Femur (tissue), 1 donor: ENCODE results near the gene CRELD1.
"Not testable (repeated sequence)": the region's sequence is repeated elsewhere in the genome, so short reads cannot be mapped to it uniquely, and the experiment has no call there.

Experiments used
- DNase-seq: peaks from one replicate; pipeline ENCODE4 v3.0.0-alpha.2; 2017

CRELD1 gene, protein sequence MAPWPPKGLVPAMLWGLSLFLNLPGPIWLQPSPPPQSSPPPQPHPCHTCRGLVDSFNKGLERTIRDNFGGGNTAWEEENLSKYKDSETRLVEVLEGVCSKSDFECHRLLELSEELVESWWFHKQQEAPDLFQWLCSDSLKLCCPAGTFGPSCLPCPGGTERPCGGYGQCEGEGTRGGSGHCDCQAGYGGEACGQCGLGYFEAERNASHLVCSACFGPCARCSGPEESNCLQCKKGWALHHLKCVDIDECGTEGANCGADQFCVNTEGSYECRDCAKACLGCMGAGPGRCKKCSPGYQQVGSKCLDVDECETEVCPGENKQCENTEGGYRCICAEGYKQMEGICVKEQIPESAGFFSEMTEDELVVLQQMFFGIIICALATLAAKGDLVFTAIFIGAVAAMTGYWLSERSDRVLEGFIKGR

DNA sequence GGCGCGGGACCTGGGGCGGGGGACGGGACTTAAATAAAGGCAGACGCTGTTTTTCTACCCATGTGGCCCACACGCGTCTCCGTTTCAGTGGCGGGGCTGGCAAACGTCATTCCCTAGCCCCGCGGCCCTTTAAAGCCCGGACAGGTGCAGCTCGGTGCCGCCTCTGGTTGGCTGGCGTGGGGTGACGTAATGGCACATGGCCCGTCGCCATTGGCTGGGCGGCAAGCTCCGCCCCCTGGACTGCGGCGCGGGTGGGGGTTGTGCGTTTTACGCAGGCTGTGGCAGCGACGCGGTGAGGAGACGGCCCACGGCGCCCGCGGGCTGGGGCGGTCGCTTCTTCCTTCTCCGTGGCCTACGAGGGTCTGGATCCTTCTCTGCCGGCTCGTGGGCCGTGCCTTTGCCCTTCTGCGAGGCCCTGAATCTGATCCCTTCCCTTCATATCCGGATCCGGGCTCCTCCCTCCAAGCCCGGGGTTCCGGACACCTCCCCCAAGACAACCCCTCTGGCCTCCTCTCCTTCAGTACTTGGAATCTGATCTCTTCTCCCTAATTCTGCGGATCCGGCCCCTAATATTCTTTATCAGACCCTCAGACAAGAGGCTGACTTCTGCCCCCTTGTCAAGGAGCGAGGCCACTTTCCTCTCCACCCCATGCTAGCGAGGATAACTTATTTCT, at the start of gene CRELD1:
Gene CRELD1, plus strand, starts transcription at position 274 of the 674 bp plus-strand sequence. CDS start 605 bp downstream, outside the sequence.
- DNase-seq, result peak; percentile 96

DNA sequence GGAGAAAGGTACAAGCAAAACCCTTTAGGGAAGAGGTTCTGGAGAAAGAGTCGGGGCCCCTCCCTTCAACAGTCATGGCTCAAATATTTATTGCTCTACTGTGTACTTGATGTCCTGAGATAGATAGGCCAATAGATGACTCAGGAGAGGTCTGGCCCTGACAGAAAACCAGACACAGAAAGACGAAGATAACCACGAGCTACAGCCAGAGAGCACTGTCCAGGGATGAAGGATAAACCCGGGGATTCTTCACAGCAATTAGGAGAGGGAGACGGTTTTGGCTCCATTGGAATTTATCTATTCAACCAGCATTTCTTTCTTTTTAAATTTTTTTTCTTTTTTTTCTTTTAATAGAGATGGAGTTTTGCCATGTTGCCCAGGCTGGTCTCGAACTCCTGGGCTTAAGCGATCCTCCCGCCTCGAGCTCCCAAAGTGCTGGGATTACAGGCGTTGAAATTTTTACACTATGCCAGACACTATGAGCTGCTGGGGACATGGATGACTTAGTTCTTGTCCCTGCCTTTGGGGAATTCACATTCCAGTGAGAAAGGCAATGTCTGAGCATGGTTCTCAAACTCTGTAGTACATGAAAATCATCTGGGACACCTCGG, 49.0 kb upstream of the CRELD1 start:
- DNase-seq, result no peak

GRCh38 chr3:9886328-9886727, 47.3 kb upstream of the CRELD1 start:
- no peak for DNase-seq

DNA sequence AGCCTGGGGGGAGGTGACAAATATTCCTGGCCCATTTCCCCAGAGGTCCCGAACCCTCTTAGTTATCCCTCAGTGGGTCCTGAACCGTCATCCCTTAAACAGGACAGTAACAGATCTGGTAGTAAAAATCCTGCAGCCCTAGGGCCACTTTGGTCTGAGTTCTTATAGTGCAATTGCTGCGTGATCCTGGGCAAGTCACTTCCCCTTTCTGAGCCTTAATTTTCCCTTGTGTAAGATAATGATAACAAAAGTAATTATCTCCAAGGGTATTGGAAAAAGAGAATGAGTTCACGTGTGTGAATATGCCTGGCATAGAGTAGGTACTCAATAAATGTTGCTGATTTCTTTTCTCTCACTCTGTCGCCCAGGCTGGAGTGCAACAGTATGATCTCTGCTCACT, 46.2 kb upstream of the CRELD1 start:
- no peak for DNase-seq

DNA sequence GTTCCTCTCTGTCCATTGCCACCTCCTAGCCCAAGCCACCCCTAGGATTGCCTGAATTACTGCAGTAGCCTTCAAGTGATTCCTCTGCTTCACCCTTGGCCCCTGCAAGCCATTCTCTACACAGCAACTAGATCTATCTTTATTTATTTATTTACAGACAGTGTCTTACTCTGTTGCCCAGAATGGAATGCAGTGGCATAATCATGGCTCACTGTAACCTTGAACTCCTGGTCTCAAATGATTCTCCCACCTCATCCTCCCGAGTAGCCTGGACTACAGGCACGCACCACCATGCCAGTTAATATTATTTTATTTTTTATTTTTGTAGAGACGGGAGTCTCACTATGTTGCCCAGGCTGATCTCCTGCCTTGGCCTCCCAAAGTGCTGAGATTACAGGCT, 45.1 kb upstream of the CRELD1 start:
- DNase-seq, result no peak

- DNase-seq, result no peak
Measured at GRCh38 chr3:9889405-9889804, 44.2 kb upstream of the CRELD1 start.

DNA sequence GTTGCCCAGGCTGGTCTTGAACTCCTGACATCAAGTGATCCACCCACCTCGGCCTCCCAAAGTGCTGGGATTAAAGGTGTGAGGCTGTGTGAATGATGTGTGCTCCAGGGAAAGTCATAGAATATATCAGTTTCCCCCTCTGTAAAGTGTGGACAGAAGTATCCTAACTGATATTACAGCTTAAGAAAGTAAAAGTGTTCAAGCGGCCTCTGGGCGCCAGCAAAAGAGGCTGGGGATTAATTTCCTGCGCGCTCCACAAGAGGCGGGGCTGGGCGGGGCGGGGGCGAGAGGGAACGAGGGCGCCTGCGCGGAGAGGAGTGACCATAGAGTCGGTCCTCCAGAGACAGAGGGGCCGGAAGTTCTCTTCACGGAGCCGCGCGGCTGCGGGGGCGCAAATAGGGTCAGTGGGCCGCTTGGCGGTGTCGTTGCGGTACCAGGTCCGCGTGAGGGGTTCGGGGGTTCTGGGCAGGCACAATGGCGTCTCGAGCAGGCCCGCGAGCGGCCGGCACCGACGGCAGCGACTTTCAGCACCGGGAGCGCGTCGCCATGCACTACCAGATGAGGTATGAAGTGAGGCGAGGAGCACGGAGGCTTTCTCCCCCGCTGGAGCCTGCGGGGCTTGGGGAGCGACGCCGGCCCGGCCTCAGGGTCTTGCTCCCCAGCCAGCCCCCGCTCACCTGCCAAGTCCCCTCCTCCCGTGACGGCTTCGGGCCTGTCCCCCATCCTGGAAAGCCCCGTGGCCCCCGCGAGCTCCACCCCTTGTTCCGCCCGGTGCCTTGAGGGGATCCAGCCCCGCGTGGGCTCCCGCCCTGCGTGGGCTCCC, 43.2 kb upstream of the CRELD1 start, which contains the start of gene JAGN1:
Gene JAGN1, plus strand, starts transcription at position 362 of the 823 bp plus-strand sequence. Its CDS starts 113 bp downstream, at position 475.
- peak; percentile 95 for DNase-seq

DNA sequence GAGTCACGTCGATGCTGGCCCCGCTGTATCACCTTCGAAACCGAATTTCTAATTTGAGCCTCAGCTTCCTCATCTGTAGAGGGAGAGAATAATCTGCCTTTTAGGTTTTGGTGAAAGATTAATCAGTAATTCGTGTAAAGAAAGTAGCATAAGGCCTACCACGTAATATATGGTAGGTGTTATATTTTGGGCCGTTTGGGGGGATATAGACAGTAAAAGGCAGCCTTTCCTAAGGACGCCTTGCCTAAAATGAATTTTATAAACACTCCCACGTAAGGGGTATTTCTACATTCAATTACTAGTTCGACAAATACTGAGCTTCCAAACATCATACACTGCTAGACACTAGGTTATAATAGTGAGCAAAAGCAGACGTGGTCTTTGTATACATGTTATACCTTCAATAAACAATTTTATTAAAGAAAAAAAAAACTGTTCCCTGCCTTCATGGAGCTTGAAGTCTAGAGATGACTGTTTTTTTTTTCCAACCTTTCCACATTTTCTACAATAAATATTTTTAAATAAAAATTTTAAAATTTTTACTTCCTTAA, 42.5 kb upstream of the CRELD1 start:
- DNase-seq, result no peak

DNA sequence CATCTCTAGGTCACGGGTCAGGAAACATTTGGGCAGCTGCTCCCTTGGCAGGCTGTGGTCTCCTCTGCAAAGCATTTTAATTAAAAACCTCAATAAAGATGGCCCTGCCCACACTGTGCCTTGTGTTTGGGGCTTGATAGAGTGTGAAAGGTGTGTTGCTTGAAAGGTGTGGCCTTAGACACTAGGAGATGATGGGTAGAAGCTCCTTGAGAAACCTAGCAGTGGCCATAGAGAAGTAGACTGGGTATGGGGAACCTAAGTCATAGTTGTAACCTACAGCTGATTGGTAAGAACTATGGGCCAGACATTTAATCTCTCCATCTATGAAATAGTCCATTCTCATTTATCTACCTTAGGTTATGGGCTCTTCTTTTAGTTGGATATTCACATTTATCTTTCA, 39.9 kb upstream of the CRELD1 start:
- DNase-seq, result no peak

DNA sequence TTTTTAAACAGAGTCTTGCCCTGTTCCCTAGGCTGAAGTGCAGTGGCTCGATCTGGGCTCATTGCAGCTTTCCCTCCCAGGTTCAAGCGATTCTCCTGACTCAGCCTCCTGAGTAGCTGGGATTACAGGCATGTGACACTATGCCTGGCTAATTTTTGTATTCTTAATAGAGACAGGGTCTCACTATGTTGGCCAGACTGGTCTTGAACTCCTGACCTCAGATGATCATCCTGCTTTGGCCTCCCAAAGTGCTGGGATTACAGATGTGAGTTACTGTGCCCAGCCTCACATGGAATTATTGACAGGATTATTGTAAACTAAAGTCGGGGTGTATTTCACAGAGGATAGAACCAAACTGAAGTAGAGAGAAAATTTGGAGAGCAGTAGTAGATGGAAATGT, 37.9 kb upstream of the CRELD1 start:
- not testable (repeated sequence) for DNase-seq

DNA sequence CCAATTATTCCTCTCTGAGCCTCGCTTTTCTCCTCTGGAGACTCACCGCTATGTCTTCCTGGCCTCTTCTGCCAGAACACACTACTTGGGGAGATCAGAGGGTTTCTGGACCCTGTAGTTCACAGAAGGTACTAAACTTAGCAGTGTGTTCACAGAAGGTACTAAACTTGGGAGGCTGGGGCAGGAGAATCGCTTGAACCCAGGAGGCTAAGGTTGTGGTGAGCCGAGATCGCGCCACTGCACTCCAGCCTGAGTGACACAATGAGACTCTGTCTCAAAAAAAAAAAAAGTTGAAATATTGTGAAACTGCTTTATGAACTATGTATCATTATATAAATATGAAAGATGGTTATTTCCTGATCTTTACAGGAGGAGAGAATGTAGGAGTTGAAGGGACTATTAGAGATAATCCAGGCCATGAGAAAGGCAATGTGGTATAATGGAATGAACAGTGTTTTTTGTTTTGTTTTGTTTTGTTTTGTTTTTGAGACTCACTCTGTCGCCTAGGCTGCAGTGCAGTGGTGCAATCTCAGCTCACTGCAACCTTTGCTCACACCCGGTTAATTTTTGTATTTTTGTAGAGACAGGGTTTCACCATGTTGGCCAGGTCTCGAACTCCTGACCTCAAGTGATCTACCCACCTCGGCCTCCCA, 36.8 kb upstream of the CRELD1 start:
- not testable (repeated sequence) for DNase-seq

DNA sequence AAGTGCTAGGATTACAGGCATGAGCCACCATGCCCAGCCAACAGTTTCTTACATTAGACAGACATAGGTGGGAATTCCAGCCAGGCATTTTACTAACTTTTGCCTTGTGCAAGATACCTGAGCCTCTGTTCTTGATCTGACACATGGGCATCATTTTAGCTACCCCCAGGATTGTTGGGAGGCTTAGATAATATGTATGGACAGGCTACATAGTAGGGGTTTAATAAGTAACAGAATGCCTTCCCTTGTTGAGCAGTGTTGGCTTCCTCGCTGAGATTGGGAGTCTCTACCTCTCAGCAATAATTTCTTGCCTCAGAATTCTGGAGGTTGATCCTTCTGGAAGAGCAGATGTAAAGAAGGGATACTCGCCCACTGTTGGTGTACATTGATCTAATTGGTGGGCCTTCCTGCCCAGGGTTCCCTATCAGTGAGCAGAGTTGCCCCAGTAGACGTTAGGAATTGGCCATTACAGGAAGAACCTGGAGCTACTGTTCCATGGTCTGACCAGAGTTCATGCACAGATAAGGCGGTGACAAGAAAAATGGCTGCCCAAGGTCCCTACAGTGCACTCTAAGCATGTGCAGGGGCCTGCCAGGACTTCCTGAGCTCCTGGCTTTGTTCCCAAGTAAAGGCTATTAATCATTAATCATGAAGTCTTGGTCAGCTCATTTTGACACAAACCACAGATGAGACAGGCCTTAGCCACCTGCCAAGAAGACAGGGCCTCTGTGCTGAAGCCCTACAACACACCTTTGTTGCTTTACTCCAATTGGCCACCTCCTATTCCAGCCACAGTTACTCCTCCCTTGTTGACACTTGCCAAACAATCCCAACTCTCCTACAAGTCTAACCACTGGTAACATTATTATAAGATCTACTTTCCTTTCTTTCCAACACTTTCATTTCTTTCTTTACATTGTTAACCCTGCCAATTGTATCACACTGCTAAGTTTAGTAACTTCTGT, 35.9 kb upstream of the CRELD1 start:
- DNase-seq, result no peak

GRCh38 chr3:9898467-9899241, 35.0 kb upstream of the CRELD1 start:
- DNase-seq, result no peak

DNA sequence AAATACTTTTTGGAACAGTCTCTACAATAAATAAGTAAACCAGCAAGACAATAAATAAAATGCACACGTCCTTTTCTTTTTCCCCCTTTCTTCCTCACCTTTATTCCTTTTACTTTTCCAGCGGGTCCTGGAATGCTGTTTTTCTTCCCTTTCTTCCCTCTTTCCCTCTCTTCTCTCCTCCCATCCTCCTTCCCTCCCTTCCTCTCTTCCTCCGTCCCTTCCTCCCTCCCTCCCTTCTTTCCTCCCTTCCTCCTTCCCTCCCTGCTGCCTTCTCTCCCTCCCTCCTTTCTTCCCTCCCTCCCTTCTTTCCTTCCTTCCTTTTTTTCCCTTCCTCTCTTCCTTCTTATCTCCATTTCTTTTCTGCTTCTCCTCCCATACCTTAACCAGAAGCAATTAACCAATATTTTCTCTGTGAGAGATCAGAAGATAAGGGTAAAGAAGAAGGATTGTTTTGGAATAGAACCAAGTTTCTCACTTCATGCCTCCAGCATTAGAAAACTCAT, 34.3 kb upstream of the CRELD1 start:
- DNase-seq, result no peak

- not testable (repeated sequence) for DNase-seq
Measured at GRCh38 chr3:9900965-9901415, 32.6 kb upstream of the CRELD1 start.

DNA sequence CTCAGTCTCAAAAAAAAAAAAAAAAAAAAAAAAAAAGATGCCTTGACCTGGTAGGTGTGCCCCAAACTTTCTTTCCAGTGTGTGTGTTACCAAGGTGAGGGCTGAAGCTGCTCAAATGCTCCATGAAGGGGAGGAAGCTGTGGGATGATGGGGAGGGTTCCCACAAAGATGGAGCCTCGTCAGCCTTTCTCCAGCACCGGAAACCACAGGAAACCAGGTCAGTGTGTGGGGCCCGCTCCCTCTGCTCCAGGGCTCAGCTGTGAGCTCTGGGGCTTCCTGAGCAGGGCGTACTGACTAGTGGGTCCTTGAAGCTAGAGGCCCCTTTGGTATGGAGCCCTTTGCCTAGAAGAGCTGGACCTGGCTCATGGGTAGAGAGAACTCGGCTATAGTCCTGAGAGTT, 31.7 kb upstream of the CRELD1 start:
- DNase-seq, result no peak

- DNase-seq, result no peak
Measured at GRCh38 chr3:9902372-9903237, 31.0 kb upstream of the CRELD1 start, which contains the start of gene IL17RE. Gene IL17RE (plus strand): TSS chr3:9902848. CDS start chr3:9902933, 85 bp downstream.

DNA sequence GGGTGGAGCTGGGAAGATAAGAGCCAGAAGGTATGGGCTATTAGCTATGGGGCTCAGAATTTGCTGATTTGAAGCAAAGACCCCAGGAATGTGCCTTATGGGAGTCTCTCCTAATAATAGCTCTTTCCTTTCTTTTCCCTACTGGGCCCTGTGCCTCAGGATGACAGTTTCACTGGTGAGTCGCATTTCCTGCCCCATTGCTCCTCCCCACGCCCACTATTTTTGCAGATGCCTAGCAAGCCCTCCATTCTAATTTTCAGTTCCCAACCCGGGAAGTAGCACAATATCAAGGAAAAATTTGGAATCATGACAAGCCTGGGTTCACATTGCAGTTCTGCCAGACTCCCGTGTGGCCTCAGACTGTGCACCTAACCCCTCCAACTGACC, 30.4 kb upstream of the CRELD1 start:
- no peak for DNase-seq
